SK-N-SH (cell line): ENCODE data around the gene NFASC.

Experiments used
- EP300 ChIP-seq, 2 experiments: IDR thresholded peaks; 2 replicates each; pipeline versions ENCODE4 v1.4.0 to v1.6.1; 2012; ENCODE audit warnings: borderline replicate concordance in 1 of 2, low read depth in 1 of 2, low read length in 1 of 2
- TAF1 ChIP-seq: IDR thresholded peaks from 2 replicates; pipeline ENCODE4 v1.6.1; 2012; ENCODE audit warnings: low read depth, mild to moderate bottlenecking, low read length, moderate library complexity, borderline replicate concordance

- no peak for TF ChIP-seq TAF1
- no peak for TF ChIP-seq EP300 (IDR thresholded peaks at IDR 0.05; ENCODE audit: borderline replicate concordance in 1 of 2, low read depth in 1 of 2, low read length in 1 of 2)
Observed at GRCh38 chr1:204960306-204961125, 89.9 kb downstream of the NFASC start.
